Cardiac muscle cell (in vitro differentiated cells and primary cell): ENCODE data around the gene GDF11. TPM values are rescaled to one million over a fixed set of nuclear protein-coding genes. Genes with fewer than 3 reads are reported as not detected.

ENCODE experiments used
- DNase-seq, 2 donors: peaks; one replicate each; pipeline versions ENCODE4 v3.0.0 to v3.0.0-alpha.2; 2010 to 2017; ENCODE audit warnings: low read depth in 1 of 2, low spot score in 1 of 2
- H3K27ac ChIP-seq: fragments of 200-600 bp; sonication (generic); 2 replicates; pipeline ENCODE4 v1.5.1; 2016
- H3K27me3 ChIP-seq: fragments of 200-600 bp; sonication (generic); 2 replicates; pipeline ENCODE4 v1.6.0; 2016; ENCODE audit warnings: control low read depth
- H3K36me3 ChIP-seq: fragments of 200-600 bp; sonication (generic); 2 replicates; pipeline ENCODE4 v1.5.1; 2016; ENCODE audit warnings: control low read depth
- H3K4me1 ChIP-seq: fragments of 200-600 bp; sonication (generic); 2 replicates; pipeline ENCODE4 v1.8.1; 2017; ENCODE audit warnings: low read depth, mild to moderate bottlenecking, mixed run types
- H3K4me3 ChIP-seq: fragments of 200-600 bp; sonication (generic); 2 replicates; pipeline ENCODE4 v1.5.1; 2016; ENCODE audit warnings: mild to moderate bottlenecking
- H3K9me3 ChIP-seq: fragments of 200-600 bp; sonication (generic); 2 replicates; pipeline ENCODE4 v1.5.1; 2017; ENCODE audit warnings: low read depth, mild to moderate bottlenecking, control low read depth
- CTCF ChIP-seq: IDR thresholded peaks from 2 replicates; pipeline ENCODE4 v1.5.1; 2012; ENCODE audit warnings: low read depth, mild to moderate bottlenecking, low read length
- polyA plus RNA-seq: library from polyadenylated mRNA; unstranded; fragments of >200 nt; fragmentation: Nextera tagmentation; extraction: Ambion mirVana; gene quantifications from 2 replicates; pipeline ENCODE4 v1.2.1, GENCODE V29; 2016
- total RNA-seq: library from RNA; depleted of rRNA; stranded (reverse); fragments of >200 nt; gene quantifications from 2 replicates; pipeline ENCODE4 v1.2.3, GENCODE V29; 2016

Gene GDF11
- total and polyA plus RNA-seq, 2 experiments from 2014 or later, result 13.5 to 54.2 TPM

GRCh38 chr12:55733021-55733555 is 9.8 kb upstream of the GDF11 start:
- TF ChIP-seq CTCF, result no peak
- no peak for DNase-seq

GRCh38 chr12:55733858-55734257 is 9.1 kb upstream of the GDF11 start:
- Histone ChIP-seq H3K9me3 (no peaks in the 10 kb centered on the region), H3K4me3 (no peak overlapping the region), H3K27me3 (no peaks in the 10 kb centered on the region), H3K27ac (no peak overlapping the region), H3K36me3 (no peaks in the 10 kb centered on the region), H3K4me1 (peaks cover 27% of the 10 kb centered on the region)
- DNase-seq, result no peak
- no peak for TF ChIP-seq CTCF

More at GRCh38 chr12:55733021-55733555, 9.8 kb upstream of the GDF11 start:
- no peaks in the 10 kb centered on the region for H3K36me3 ChIP-seq
- peaks cover 27% of the 10 kb centered on the region for H3K4me1 ChIP-seq
- no peak overlapping the region for H3K27ac ChIP-seq
- no peaks in the 10 kb centered on the region for H3K27me3 ChIP-seq
- H3K9me3 ChIP-seq, result no peaks in the 10 kb centered on the region
- no peak overlapping the region for H3K4me3 ChIP-seq

- TF ChIP-seq CTCF, result no peak
- Histone ChIP-seq H3K4me1 (peaks cover 27% of the 10 kb centered on the region), H3K4me3 (no peak overlapping the region), H3K36me3 (no peaks in the 10 kb centered on the region), H3K27ac (no peak overlapping the region), H3K27me3 (no peaks in the 10 kb centered on the region), H3K9me3 (no peaks in the 10 kb centered on the region)
- no peak for DNase-seq
These were observed 8.3 kb upstream of the GDF11 start for GRCh38 chr12:55734595-55734994.

- Histone ChIP-seq H3K27ac (peak overlapping the region; percentile 56), H3K4me3 (no peak overlapping the region), H3K9me3 (no peaks in the 10 kb centered on the region), H3K4me1 (peaks cover 16% of the 10 kb centered on the region), H3K36me3 (no peaks in the 10 kb centered on the region), H3K27me3 (no peaks in the 10 kb centered on the region)
- TF ChIP-seq CTCF, result no peak
- no peak for DNase-seq
These were observed 6.8 kb upstream of the GDF11 start for GRCh38 chr12:55736076-55736475.

GRCh38 chr12:55736780-55737580 is 5.9 kb upstream of the GDF11 start:
- peak; percentile 93 for TF ChIP-seq CTCF
- peak overlapping the region; percentile 64 for H3K4me3 ChIP-seq

More at GRCh38 chr12:55736780-55737580, 5.9 kb upstream of the GDF11 start:
- no peaks in the 10 kb centered on the region for H3K36me3 ChIP-seq
- H3K4me1 ChIP-seq, result peaks cover 16% of the 10 kb centered on the region
- H3K9me3 ChIP-seq, result no peaks in the 10 kb centered on the region
- peak; percentile 79 to 80 for DNase-seq
- H3K27ac ChIP-seq, result peak overlapping the region; percentile 56
- H3K27me3 ChIP-seq, result no peaks in the 10 kb centered on the region
